ENCODE data around the gene AOC2. TPM values are rescaled to one million over a fixed set of nuclear protein-coding genes. Genes with fewer than 3 reads are reported as not detected.

The AOC2 gene
- total and polyA plus RNA-seq, 2 of the 8 experiments (the other 6 are each of a cell fraction or from before 2014, with no cell fraction given): 4.2 to 4.7 TPM

GRCh38 chr17:42846594-42847280 lies 2.4 kb downstream of the AOC2 start:
- H4K91ac ChIP-seq (replicated peaks; ENCODE audit: insufficient read length, low read length): no peak overlapping the region
- H2AFZ ChIP-seq (ENCODE audit: low read length): no peak overlapping the region
- no peak for DNase-seq (ENCODE audit: low read depth in 1 of 2, low spot score in 2 of 2)
- no peak overlapping the region for H2BK12ac ChIP-seq (ENCODE audit: low read depth, low read length)
- H4K5ac ChIP-seq (ENCODE audit: insufficient read length, low read depth, low read length): no peak overlapping the region
- CTCF ChIA-PET (ENCODE audit: partially characterized antibody): interaction anchor here (0.7 to 8.9 kb wide), 11 partner anchors 8 to 107 kb away, joined by 3 to 141 read pairs (median 4); no protein-coding TSS in a partner anchor
- no peaks in the 10 kb centered on the region for H3K23me2 ChIP-seq (ENCODE audit: low read depth, low read length)
- no peaks in the 10 kb centered on the region; a peak in 1 of 7 replicates for H3K27me3 ChIP-seq (replicated peaks in 1 of 4; ENCODE audit: control insufficient read depth in 3 of 4, extremely low read depth in 1 of 4, insufficient read depth in 3 of 4, low read length in 3 of 4)
- H2AK5ac ChIP-seq (ENCODE audit: low read depth, low read length): no peak overlapping the region
- no peak overlapping the region; the same call in 1 of the 2 replicates for H4K8ac ChIP-seq (ENCODE audit: extremely low read depth, insufficient read depth, low read length)
- no peak overlapping the region for H3K9ac ChIP-seq (replicated peaks in 1 of 4; ENCODE audit: extremely low read depth in 1 of 4, low read depth in 3 of 4, low read length in 3 of 4)
- H3K79me2 ChIP-seq (ENCODE audit: control insufficient read depth in 1 of 2, insufficient read depth in 2 of 2, low read length in 2 of 2): no peaks in the 10 kb centered on the region
- TF ChIP-seq USF2 (IDR thresholded peaks at IDR 0.05; ENCODE audit: low read length): no peak
- TF ChIP-seq SIN3A (conservative IDR thresholded peaks at IDR 0.05 in 1 of 2, IDR thresholded peaks at IDR 0.05 in 1 of 2; ENCODE audit: low read depth in 1 of 2, low read length in 2 of 2): no peak
- TF ChIP-seq POLR2A (IDR thresholded peaks at IDR 0.05; ENCODE audit: control extremely low read depth in 1 of 2, low read depth in 2 of 2, low read length in 2 of 2): peak in 1 of 2 experiments; percentile 43; a peak in 1 of 3 replicates
- TF ChIP-seq JUND (IDR thresholded peaks at IDR 0.05; ENCODE audit: low read length): no peak
- no peak for TF ChIP-seq SAP30 (IDR thresholded peaks at IDR 0.05; ENCODE audit: insufficient read depth, insufficient replicate concordance, low read length)
- no peak for TF ChIP-seq SIRT6 (IDR thresholded peaks at IDR 0.05; ENCODE audit: low read length)
- no peak for TF ChIP-seq SP4 (IDR thresholded peaks at IDR 0.05; ENCODE audit: low read length)
- no peak for TF ChIP-seq EGR1 (IDR thresholded peaks at IDR 0.05; ENCODE audit: borderline replicate concordance, low read depth, low read length)
- H3K4ac ChIP-seq (replicated peaks; ENCODE audit: insufficient read length, low read depth, low read length): no peak overlapping the region
- no peaks in the 10 kb centered on the region; a peak in 1 of 7 replicates for H3K4me1 ChIP-seq (replicated peaks in 1 of 4; ENCODE audit: control insufficient read depth in 3 of 4, insufficient read depth in 4 of 4, low read length in 3 of 4)
- no peak overlapping the region for H2BK15ac ChIP-seq (ENCODE audit: low read length)
- H3K4me3 ChIP-seq (ENCODE audit: extremely low read depth in 1 of 4, insufficient read depth in 2 of 4, low read depth in 3 of 4, low read length in 4 of 4): no peak overlapping the region
- no peak overlapping the region for H3K4me2 ChIP-seq (ENCODE audit: insufficient read depth in 1 of 2, low read depth in 2 of 2, low read length in 2 of 2)
- H4K20me1 ChIP-seq (replicated peaks in 1 of 2; ENCODE audit: control insufficient read depth in 1 of 2, insufficient read depth in 2 of 2, low read length in 2 of 2): peaks cover 13 to 19% of the 10 kb centered on the region in 2 experiments
- POLR2A ChIA-PET (ENCODE audit: partially characterized antibody): interaction anchor here (0.5 to 10.4 kb wide), 12 partner anchors 8 to 155 kb away, joined by 3 to 111 read pairs (median 4); partner anchors contain the start of gene PSME3
- no peak overlapping the region for H2BK5ac ChIP-seq (ENCODE audit: low read depth, low read length)
- no peaks in the 10 kb centered on the region for H3K9me3 ChIP-seq (ENCODE audit: insufficient read depth in 2 of 2, low read depth in 1 of 2, low read length in 1 of 2)
- no peaks in the 10 kb centered on the region for H3K79me1 ChIP-seq (ENCODE audit: low read depth, low read length)
- H3K27ac ChIP-seq (ENCODE audit: low read depth, low read length): no peak overlapping the region
- H2BK20ac ChIP-seq (ENCODE audit: low read length): no peak overlapping the region
- H3K23ac ChIP-seq (ENCODE audit: insufficient read length): no peak overlapping the region
- no peak overlapping the region for H3K18ac ChIP-seq (ENCODE audit: extremely low read depth, low read length)
- H3K14ac ChIP-seq (ENCODE audit: insufficient read length): no peak overlapping the region
- no peak for FAIRE-seq
- 88% methylated on average over 9 of the region's 9 CpGs; no CpG with 5 or more reads in 1 of the 2 experiments for WGBS, 2 experiments (ENCODE audit: extremely low coverage in 1 of 2, insufficient coverage in 1 of 2, insufficient read length in 1 of 2, insufficient replicate concordance in 2 of 2, low coverage in 1 of 2, low lambda C conversion rate in 2 of 2, missing lambda C conversion rate in 1 of 2)
- H2BK120ac ChIP-seq (replicated peaks; ENCODE audit: low read depth, low read length): no peak overlapping the region
- H3K56ac ChIP-seq (replicated peaks; ENCODE audit: insufficient read length, low read depth, low read length): no peak overlapping the region
- H3K36me3 ChIP-seq (ENCODE audit: control insufficient read depth in 2 of 4, insufficient read depth in 4 of 4, low read length in 3 of 4): peaks cover 21 to 37% (median 28%) of the 10 kb centered on the region in 4 experiments
